OCI-LY1 (cell line): ENCODE data around the gene LRP5.

Experiments
- CTCF ChIP-seq: fragments of 200-600 bp; sonication (generic), shearing (Covaris generic); IDR thresholded peaks from 2 replicates; pipeline ENCODE4 v1.5.1; 2017; ENCODE audit warnings: mild to moderate bottlenecking, antibody characterized with exemption, low read length, moderate library complexity, mixed read lengths
- EZH2 ChIP-seq: fragments of 200-600 bp; sonication (generic), shearing (Covaris generic); IDR thresholded peaks from 2 replicates; pipeline ENCODE4 v1.8.0; 2017; ENCODE audit warnings: borderline replicate concordance, mixed run types, mild to moderate bottlenecking, antibody characterized with exemption, low read length, moderate library complexity, mixed read lengths

- TF ChIP-seq CTCF (no peak), EZH2 (no peak)
Observed at GRCh38 chr11:68347345-68347744, 35.0 kb downstream of the LRP5 start.
